Measurements from ENCODE around the gene CD2BP2.
A peak's percentile ranks its signal among the peaks of the same experiment; 100 is the strongest.
"Not testable (repeated sequence)": the region's sequence is repeated elsewhere in the genome, so short reads cannot be mapped to it uniquely, and the experiment has no call there.

The CD2BP2 gene

GRCh38 chr16:30341971-30342370, 13.1 kb downstream of the CD2BP2 start:
- DNase-seq: not testable (repeated sequence)

- DNase-seq: no peak
Observed at GRCh38 chr16:30340621-30341020, 14.5 kb downstream of the CD2BP2 start.

- DNase-seq: not testable (repeated sequence)
Observed at GRCh38 chr16:30338715-30339114, 16.4 kb downstream of the CD2BP2 start.

- DNase-seq: not testable (repeated sequence)
Observed at GRCh38 chr16:30337964-30338357, 17.1 kb downstream of the CD2BP2 start.

- DNase-seq: no peak
Observed at GRCh38 chr16:30335598-30336474, 19.3 kb downstream of the CD2BP2 start.

GRCh38 chr16:30335028-30335597, 20.0 kb downstream of the CD2BP2 start:
- peak; percentile 87 for DNase-seq

GRCh38 chr16:30334473-30334989, 20.6 kb downstream of the CD2BP2 start:
- peak; percentile 77 for DNase-seq

GRCh38 chr16:30324220-30324619, 30.9 kb downstream of the CD2BP2 start:
- DNase-seq: not testable (repeated sequence)

- DNase-seq: not testable (repeated sequence)
Observed at GRCh38 chr16:30318647-30319046, 36.5 kb downstream of the CD2BP2 start.

GRCh38 chr16:30310937-30311336, 44.2 kb downstream of the CD2BP2 start:
- not testable (repeated sequence) for DNase-seq

GRCh38 chr16:30309255-30309654, 45.9 kb downstream of the CD2BP2 start:
- DNase-seq: not testable (repeated sequence)

All from GOT3 (cell line).